Nasal cavity respiratory epithelium epithelial cell of viscerocranial mucosa (primary cell): ENCODE data around the gene CHRM5. TPM values are rescaled to one million over a fixed set of nuclear protein-coding genes. Genes with fewer than 3 reads are reported as not detected.

ENCODE experiments used
- total RNA-seq: library from RNA; depleted of rRNA; stranded (reverse); fragments of >200 nt; gene quantifications from 2 replicates; pipeline ENCODE4 v1.2.3, GENCODE V29; 2014

The CHRM5 gene, protein sequence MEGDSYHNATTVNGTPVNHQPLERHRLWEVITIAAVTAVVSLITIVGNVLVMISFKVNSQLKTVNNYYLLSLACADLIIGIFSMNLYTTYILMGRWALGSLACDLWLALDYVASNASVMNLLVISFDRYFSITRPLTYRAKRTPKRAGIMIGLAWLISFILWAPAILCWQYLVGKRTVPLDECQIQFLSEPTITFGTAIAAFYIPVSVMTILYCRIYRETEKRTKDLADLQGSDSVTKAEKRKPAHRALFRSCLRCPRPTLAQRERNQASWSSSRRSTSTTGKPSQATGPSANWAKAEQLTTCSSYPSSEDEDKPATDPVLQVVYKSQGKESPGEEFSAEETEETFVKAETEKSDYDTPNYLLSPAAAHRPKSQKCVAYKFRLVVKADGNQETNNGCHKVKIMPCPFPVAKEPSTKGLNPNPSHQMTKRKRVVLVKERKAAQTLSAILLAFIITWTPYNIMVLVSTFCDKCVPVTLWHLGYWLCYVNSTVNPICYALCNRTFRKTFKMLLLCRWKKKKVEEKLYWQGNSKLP
- total RNA-seq = not detected in 2 replicates

GRCh38 chr15:33968224-33968623 lies at the start of gene CHRM5:
CHRM5 (plus strand) TSS chr15:33968497; CDS start chr15:34062718, 94,221 bp downstream.

GRCh38 chr15:34038871-34039789 lies 70.8 kb downstream of the CHRM5 start, which contains the start of gene AVEN:
AVEN (minus strand) TSS chr15:34039204; CDS start chr15:34039046, 158 bp downstream.

DNA sequence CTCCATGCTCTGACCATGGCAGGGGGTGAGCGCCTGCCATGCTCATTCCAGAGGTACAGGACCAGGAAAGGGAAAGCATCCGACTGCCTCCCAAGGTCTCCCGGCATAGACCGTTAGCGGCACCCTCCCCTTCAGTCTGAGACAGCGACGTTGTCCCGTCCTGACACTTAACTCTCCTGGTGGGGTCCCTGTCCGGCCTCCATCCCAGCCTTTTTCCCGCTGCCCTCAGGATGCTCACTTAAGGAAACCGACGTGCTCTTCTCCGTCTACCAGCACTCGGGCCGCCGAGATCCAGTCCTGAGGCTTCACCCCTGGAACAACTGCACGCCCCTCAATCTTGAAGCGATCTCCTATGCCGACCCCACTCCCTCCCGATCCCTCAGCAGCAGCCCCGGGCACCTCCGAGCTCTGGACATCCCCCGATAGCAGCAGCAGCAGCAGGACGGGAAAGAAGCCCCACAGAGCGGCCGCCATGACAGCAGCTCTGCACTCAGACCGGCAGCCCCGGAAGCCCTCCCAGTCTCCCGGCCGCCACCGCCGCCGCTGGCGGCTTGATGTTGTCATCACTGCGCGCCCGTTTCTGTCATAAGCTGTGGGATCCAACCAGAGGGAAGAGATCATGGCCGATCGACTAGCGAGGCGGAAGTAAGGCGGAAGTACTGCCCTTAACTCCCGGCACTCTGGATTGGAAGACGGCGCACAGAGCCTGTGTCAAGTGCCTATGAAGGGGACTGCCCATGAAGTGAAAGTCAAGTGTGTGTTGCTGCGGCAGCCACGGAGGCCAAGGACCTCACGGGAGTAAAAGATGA lies 133.3 kb downstream of the CHRM5 start, which contains the start of the genes EMC7 and PGBD4:
Gene EMC7 (minus strand): TSS at position 497 of the 809 bp plus-strand sequence. CDS start 23 bp downstream, at position 474.
Gene PGBD4 (plus strand): TSS at position 718 of the 809 bp plus-strand sequence. CDS start 449 bp downstream, outside the sequence.

Other genes with a start within 250 kb of the CHRM5 start
- 21.1 and 40.7 TPM in 2 replicates for gene AVEN, start 70.7 kb downstream of the CHRM5 start, total RNA-seq
- gene EMC7, start 133.4 kb downstream of the CHRM5 start, total RNA-seq = 50.2 and 60.1 TPM in 2 replicates
- 2.4 and 2.7 TPM in 2 replicates for gene PGBD4, start 133.6 kb downstream of the CHRM5 start, total RNA-seq
- 49.9 and 57.9 TPM in 2 replicates for gene KATNBL1, start 241.6 kb downstream of the CHRM5 start, total RNA-seq